Tibial nerve (tissue), 4 donors: ENCODE measurements around the gene KREMEN1. TPM values are rescaled to one million over a fixed set of nuclear protein-coding genes. Genes with fewer than 3 reads are reported as not detected.

ENCODE experiments used
- DNase-seq, 2 donors: peaks; one replicate each; pipeline ENCODE4 v3.0.0-alpha.2; 2019; ENCODE audit warnings: low spot score in 2 of 2
- H3K27ac ChIP-seq, 4 donors: fragments of 200-600 bp; sonication (generic) in 3 of 4; one replicate each; pipeline ENCODE4 v1.5.1; 2017 to 2019; ENCODE audit warnings: mild to moderate bottlenecking in 1 of 4
- H3K27me3 ChIP-seq, 2 donors: fragments of 200-600 bp; sonication (generic) in 1 of 2; one replicate each; pipeline versions ENCODE4 v1.5.1 to v1.6.0; 2017 to 2019
- H3K36me3 ChIP-seq, 3 donors: fragments of 200-600 bp; sonication (generic); one replicate each; pipeline ENCODE4 v1.5.1; 2018 to 2019
- H3K4me1 ChIP-seq, 4 donors: fragments of 200-600 bp; sonication (generic) in 3 of 4; one replicate each; pipeline ENCODE4 v1.5.1; 2017 to 2019
- H3K4me3 ChIP-seq, 4 donors: fragments of 200-600 bp; sonication (generic) in 3 of 4; one replicate each; pipeline ENCODE4 v1.5.1; 2017 to 2019; ENCODE audit warnings: mild to moderate bottlenecking in 1 of 4, moderate library complexity in 1 of 4
- H3K9me3 ChIP-seq, 4 donors: fragments of 200-600 bp; sonication (generic) in 3 of 4; one replicate each; pipeline ENCODE4 v1.5.1; 2017 to 2019
- CTCF ChIP-seq, 5 experiments: fragments of 200-600 bp in 3 of 5; fragments of 450-650 bp in 2 of 5; sonication (generic) in 3 of 5; IDR thresholded peaks; one replicate each; pipeline ENCODE4 v1.5.1; 2016 to 2019; ENCODE audit warnings: antibody characterized with exemption in 5 of 5, mild to moderate bottlenecking in 3 of 5, moderate library complexity in 2 of 5
- EP300 ChIP-seq, 2 donors: sonication (generic); formaldehyde crosslinking; IDR thresholded peaks; one replicate each; pipeline ENCODE4 v1.6.1; 2017; ENCODE audit warnings: antibody characterized with exemption in 2 of 2, mild to moderate bottlenecking in 1 of 2
- POLR2A ChIP-seq, 2 donors: fragments of 450-650 bp; IDR thresholded peaks; one replicate each; pipeline ENCODE4 v1.6.1; 2017; ENCODE audit warnings: antibody characterized with exemption in 2 of 2, mild to moderate bottlenecking in 2 of 2, moderate library complexity in 2 of 2
- WGBS, 2 donors: methylation state at CpG; one replicate each; pipeline ENCODE4 v1.1.5; 2018; 5-methylcytosine and 5-hydroxymethylcytosine counted together
- total RNA-seq, 4 donors: library from RNA; depleted of rRNA; stranded (reverse); fragments of >200 nt; gene quantifications; one replicate each; pipeline ENCODE4 v1.1.0, GENCODE V29; 2016

The KREMEN1 gene
- total RNA-seq, 4 donors from 2014 or later, result 5.4 to 15.1 (median 12.9) TPM

GRCh38 chr22:29190051-29190450, 117.2 kb downstream of the KREMEN1 start:
- WGBS, 2 donors, result 82 to 83% methylated on average over 7 to 8 of the region's 8 CpGs
- Histone ChIP-seq H3K36me3 (no peaks in the 10 kb centered on the region), H3K4me3 (no peak overlapping the region), H3K27ac (no peak overlapping the region), H3K4me1 (no peaks in the 10 kb centered on the region), H3K9me3 (peaks cover 0 to 5% (median 0%) of the 10 kb centered on the region in 4 donors), H3K27me3 (no peaks in the 10 kb centered on the region)
- TF ChIP-seq POLR2A (IDR thresholded peaks at IDR 0.05) (no peak), CTCF (IDR thresholded peaks at IDR 0.05) (no peak), EP300 (IDR thresholded peaks at IDR 0.05) (no peak)
- no peak for DNase-seq

GRCh38 chr22:29190918-29191317, 118.1 kb downstream of the KREMEN1 start:
- Histone ChIP-seq H3K27me3 (no peaks in the 10 kb centered on the region), H3K27ac (no peak overlapping the region), H3K9me3 (peaks cover 0 to 5% (median 0%) of the 10 kb centered on the region in 4 donors), H3K4me3 (no peak overlapping the region), H3K36me3 (no peaks in the 10 kb centered on the region), H3K4me1 (no peaks in the 10 kb centered on the region)
- 88 to 89% methylated on average over 10 of the region's 10 CpGs for WGBS, 2 donors
- TF ChIP-seq EP300 (IDR thresholded peaks at IDR 0.05) (no peak), CTCF (IDR thresholded peaks at IDR 0.05) (no peak), POLR2A (IDR thresholded peaks at IDR 0.05) (no peak)
- no peak for DNase-seq

- H3K27me3 ChIP-seq, result no peaks in the 10 kb centered on the region
- no peaks in the 10 kb centered on the region for H3K36me3 ChIP-seq
- 77 to 78% methylated on average over 8 of the region's 8 CpGs for WGBS, 2 donors
- H3K4me1 ChIP-seq, result no peaks in the 10 kb centered on the region
- no peak for DNase-seq
- H3K9me3 ChIP-seq, result peaks cover 0 to 5% (median 0%) of the 10 kb centered on the region in 4 donors
- TF ChIP-seq CTCF (IDR thresholded peaks at IDR 0.05) (no peak), EP300 (IDR thresholded peaks at IDR 0.05) (no peak), POLR2A (IDR thresholded peaks at IDR 0.05) (no peak)
- H3K4me3 ChIP-seq, result no peak overlapping the region
- no peak overlapping the region for H3K27ac ChIP-seq
Observed at GRCh38 chr22:29193021-29193420, 120.2 kb downstream of the KREMEN1 start.

GRCh38 chr22:29194184-29194583, 121.3 kb downstream of the KREMEN1 start:
- Histone ChIP-seq H3K27ac (no peak overlapping the region), H3K4me3 (no peak overlapping the region), H3K9me3 (peaks cover 0 to 5% (median 0%) of the 10 kb centered on the region in 4 donors), H3K27me3 (no peaks in the 10 kb centered on the region), H3K36me3 (no peaks in the 10 kb centered on the region), H3K4me1 (no peaks in the 10 kb centered on the region)
- DNase-seq, result no peak
- TF ChIP-seq POLR2A (IDR thresholded peaks at IDR 0.05) (no peak), CTCF (IDR thresholded peaks at IDR 0.05) (no peak), EP300 (IDR thresholded peaks at IDR 0.05) (no peak)
- WGBS, 2 donors, result 84 to 89% methylated on average over 2 of the region's 2 CpGs

GRCh38 chr22:29195118-29195963, 122.5 kb downstream of the KREMEN1 start:
- DNase-seq, result no peak
- TF ChIP-seq CTCF (IDR thresholded peaks at IDR 0.05) (no peak), EP300 (IDR thresholded peaks at IDR 0.05) (no peak), POLR2A (IDR thresholded peaks at IDR 0.05) (no peak)
- H3K27me3 ChIP-seq, result peaks cover 0 to 2% of the 10 kb centered on the region in 2 donors
- H3K4me3 ChIP-seq, result no peak overlapping the region
- H3K9me3 ChIP-seq, result peaks cover 0 to 5% (median 0%) of the 10 kb centered on the region in 4 donors
- no peaks in the 10 kb centered on the region for H3K4me1 ChIP-seq
- H3K36me3 ChIP-seq, result no peaks in the 10 kb centered on the region
- WGBS, 2 donors, result 62 to 76% methylated on average over 8 of the region's 8 CpGs
- H3K27ac ChIP-seq, result no peak overlapping the region
